Measurements from ENCODE around the gene MRNIP. TPM values are rescaled to one million over a fixed set of nuclear protein-coding genes. Genes with fewer than 3 reads are reported as not detected.

MRNIP gene
- total RNA-seq, 6 experiments from 2014 or later = 8.2 to 13.5 (median 9.9) TPM

DNA sequence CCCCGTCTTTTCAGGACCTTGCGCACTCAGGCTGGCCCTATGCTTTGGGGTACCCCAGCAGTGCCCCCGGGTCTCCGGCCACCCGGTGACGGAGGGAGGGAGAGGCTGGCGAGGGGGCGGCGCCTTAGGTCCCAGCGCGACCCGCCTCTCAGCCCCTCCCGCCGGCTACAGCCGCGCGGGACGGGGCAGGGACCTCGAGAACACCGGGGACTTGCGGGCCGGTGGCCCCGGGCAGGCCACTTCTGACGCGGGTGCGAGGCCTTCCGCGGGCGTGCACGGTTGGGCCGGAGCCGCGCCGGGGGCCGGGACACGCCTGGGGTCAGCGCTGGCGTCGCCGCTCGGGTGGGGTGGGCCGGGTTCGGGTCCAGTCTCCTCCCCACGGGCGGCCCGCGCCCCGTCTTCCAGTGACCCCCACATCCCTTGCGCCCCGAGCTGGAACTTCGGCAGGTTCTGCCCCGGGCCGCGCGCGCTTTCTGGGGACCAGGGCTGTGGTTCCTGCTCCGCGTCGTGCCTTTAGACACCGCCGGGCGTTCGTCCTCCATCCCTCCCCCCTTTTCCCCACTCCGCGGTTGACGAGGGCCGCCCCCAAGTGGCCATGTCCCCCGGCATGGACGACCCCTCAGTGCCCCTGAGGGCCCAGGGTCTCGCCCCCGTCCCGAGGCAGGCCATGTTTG, 41.7 kb downstream of the MRNIP start:
- H3K27ac Mint-ChIP-seq = no peak overlapping the region
- H3K27me3 Mint-ChIP-seq (ENCODE audit: insufficient read depth) = peaks cover 6% of the 10 kb centered on the region; the same call in 1 of the 2 replicates
- DNase-seq = no peak
- no peaks in the 10 kb centered on the region; the same call in 1 of the 2 replicates for H3K9me3 Mint-ChIP-seq
- H3K4me3 Mint-ChIP-seq = no peak overlapping the region
- peaks cover 25% of the 10 kb centered on the region for H3K4me1 Mint-ChIP-seq (ENCODE audit: low read depth)
- H3K36me3 Mint-ChIP-seq (ENCODE audit: low read depth) = peaks cover 10% of the 10 kb centered on the region; the same call in 1 of the 2 replicates
- TF ChIP-seq CTCF (IDR thresholded peaks at IDR 0.05) = no peak

DNA sequence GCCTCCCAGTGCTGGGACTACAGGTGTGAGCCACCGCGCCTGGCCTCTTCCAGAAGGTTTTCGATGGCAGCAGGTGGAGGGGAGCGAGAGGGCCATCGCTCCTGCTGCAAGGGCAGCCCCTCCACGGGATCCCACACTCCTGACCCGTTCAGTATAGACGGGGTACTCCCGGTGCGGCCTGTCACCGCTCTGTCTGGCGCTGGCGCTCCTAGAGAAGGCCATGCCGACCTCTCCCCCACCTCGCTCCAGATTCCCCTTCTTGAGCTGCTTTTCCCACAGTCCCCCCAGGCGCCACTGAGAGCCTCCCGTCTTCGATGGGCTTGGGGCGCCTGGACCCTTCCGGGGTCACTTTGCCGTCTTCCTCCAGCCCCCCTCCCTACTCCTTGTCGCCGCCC, 42.2 kb downstream of the MRNIP start:
- no peak overlapping the region for H3K4me3 Mint-ChIP-seq
- no peak for TF ChIP-seq CTCF (IDR thresholded peaks at IDR 0.05)
- no peaks in the 10 kb centered on the region; the same call in 1 of the 2 replicates for H3K9me3 Mint-ChIP-seq
- peaks cover 7% of the 10 kb centered on the region; the same call in 1 of the 2 replicates for H3K36me3 Mint-ChIP-seq (ENCODE audit: low read depth)
- H3K27me3 Mint-ChIP-seq (ENCODE audit: insufficient read depth) = peaks cover 4% of the 10 kb centered on the region; the same call in 1 of the 2 replicates
- no peak for DNase-seq
- H3K4me1 Mint-ChIP-seq (ENCODE audit: low read depth) = peaks cover 21% of the 10 kb centered on the region
- no peak overlapping the region for H3K27ac Mint-ChIP-seq

- no peak for DNase-seq
- no peak for TF ChIP-seq CTCF (IDR thresholded peaks at IDR 0.05)
- no peak overlapping the region for H3K27ac Mint-ChIP-seq
- peaks cover 3% of the 10 kb centered on the region; the same call in 1 of the 2 replicates for H3K27me3 Mint-ChIP-seq (ENCODE audit: insufficient read depth)
- peaks cover 9% of the 10 kb centered on the region; the same call in 1 of the 2 replicates for H3K36me3 Mint-ChIP-seq (ENCODE audit: low read depth)
- no peaks in the 10 kb centered on the region for H3K9me3 Mint-ChIP-seq
- peaks cover 21% of the 10 kb centered on the region for H3K4me1 Mint-ChIP-seq (ENCODE audit: low read depth)
- H3K4me3 Mint-ChIP-seq = no peak overlapping the region
These were observed 42.9 kb downstream of the MRNIP start for GRCh38 chr5:179815491-179816249.

DNA sequence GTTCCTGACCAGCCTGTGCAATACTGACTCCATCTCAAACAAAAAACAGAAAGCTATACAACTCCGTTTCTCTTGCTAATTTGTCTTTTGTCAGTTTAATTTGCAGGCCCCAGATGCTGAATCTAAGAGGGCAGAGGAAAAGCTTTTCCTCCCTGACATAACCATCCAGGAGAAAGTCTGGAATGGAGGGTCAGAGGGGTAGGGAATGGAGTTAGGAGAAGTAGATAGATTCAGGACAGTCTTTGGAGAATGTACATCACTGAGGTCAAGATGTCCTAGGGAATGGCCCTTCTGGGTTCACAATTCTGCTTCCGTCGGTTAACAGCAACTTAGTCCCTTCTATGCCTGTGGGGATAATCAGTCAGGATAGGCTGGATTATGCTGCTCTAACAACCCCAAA, 44.5 kb downstream of the MRNIP start:
- Mint-ChIP-seq H3K27me3 (ENCODE audit: insufficient read depth) (peaks cover 3% of the 10 kb centered on the region; the same call in 1 of the 2 replicates), H3K4me1 (ENCODE audit: low read depth) (peaks cover 12% of the 10 kb centered on the region), H3K4me3 (no peak overlapping the region), H3K36me3 (ENCODE audit: low read depth) (peaks cover 10% of the 10 kb centered on the region; the same call in 1 of the 2 replicates), H3K27ac (no peak overlapping the region), H3K9me3 (no peaks in the 10 kb centered on the region)
- no peak for DNase-seq
- no peak for TF ChIP-seq CTCF (IDR thresholded peaks at IDR 0.05)

- Mint-ChIP-seq H3K4me3 (no peak overlapping the region), H3K27ac (no peak overlapping the region), H3K27me3 (ENCODE audit: insufficient read depth) (peaks cover 3% of the 10 kb centered on the region; the same call in 1 of the 2 replicates), H3K36me3 (ENCODE audit: low read depth) (peaks cover 10% of the 10 kb centered on the region; the same call in 1 of the 2 replicates), H3K4me1 (ENCODE audit: low read depth) (peaks cover 4% of the 10 kb centered on the region), H3K9me3 (no peaks in the 10 kb centered on the region)
- no peak for TF ChIP-seq CTCF (IDR thresholded peaks at IDR 0.05)
- DNase-seq = no peak
These were observed 45.5 kb downstream of the MRNIP start for GRCh38 chr5:179812997-179813607.

All from HFFc6 (cell line).